ENCODE results near the gene GARRE1. TPM values are rescaled to one million over a fixed set of nuclear protein-coding genes. Genes with fewer than 3 reads are reported as not detected.

The GARRE1 gene
- polyA plus RNA-seq, 1 donor from 2014 or later: 15.9 TPM

DNA sequence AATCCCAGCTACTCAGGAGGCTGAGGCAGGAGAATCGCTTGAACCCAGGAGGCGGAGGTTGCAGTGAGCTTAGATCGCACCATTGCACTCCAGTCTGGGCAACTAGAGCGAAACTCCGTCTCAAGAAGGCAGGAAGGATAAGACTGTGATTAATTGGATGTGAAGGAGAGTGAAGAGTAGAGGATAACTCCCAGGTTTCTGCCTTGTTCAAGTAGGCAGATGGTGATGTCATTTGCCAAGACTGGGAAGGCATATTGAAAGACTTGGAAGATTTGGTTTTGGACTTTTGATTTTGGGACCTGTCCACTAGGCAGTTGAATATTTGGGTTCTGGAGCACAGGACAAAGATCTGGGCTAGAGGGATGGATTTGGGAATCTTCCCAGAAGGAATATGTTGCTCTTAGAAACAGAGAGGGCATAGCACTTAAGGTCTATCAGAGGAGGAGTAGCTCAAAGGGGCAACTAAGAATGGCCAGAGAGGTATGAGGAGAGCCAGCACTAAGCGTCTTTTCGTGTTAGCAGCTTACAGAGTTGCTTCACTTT is 20.0 kb downstream of the GARRE1 start:
- no peaks in the 10 kb centered on the region for H3K27me3 ChIP-seq (ENCODE audit: insufficient read depth, low read depth, low read length)
- H3F3A ChIP-seq (ENCODE audit: insufficient read depth, low read length, poor library complexity, severe bottlenecking): no peaks in the 10 kb centered on the region
- no peaks in the 10 kb centered on the region for H3K36me3 ChIP-seq (ENCODE audit: insufficient read depth, low read length)
- H3K4me3 ChIP-seq (ENCODE audit: low read length): no peak overlapping the region
- no peaks in the 10 kb centered on the region for H3K9me3 ChIP-seq (ENCODE audit: low read length)
- no peaks in the 10 kb centered on the region for H3K9me2 ChIP-seq (ENCODE audit: insufficient read depth, low read length)
- no peak overlapping the region for H3K27ac ChIP-seq (ENCODE audit: low read length)
- H3K79me2 ChIP-seq (replicated peaks; ENCODE audit: insufficient read depth, low read length): peaks cover 13% of the 10 kb centered on the region
- TF ChIP-seq EP300 (conservative IDR thresholded peaks at IDR 0.05; ENCODE audit: poor library complexity, severe bottlenecking) (no peak), MXI1 (conservative IDR thresholded peaks at IDR 0.05; ENCODE audit: poor library complexity, severe bottlenecking) (no peak)
- no peak overlapping the region for H2AFZ ChIP-seq (ENCODE audit: low read depth, low read length)
- H4K20me1 ChIP-seq (ENCODE audit: insufficient read depth): no peaks in the 10 kb centered on the region
- H3K9ac ChIP-seq (ENCODE audit: low read length): no peak overlapping the region
- no peak overlapping the region for H3K4me2 ChIP-seq (ENCODE audit: low read length)

- no peak overlapping the region for H3K4me3 ChIP-seq (ENCODE audit: low read length)
- no peaks in the 10 kb centered on the region for H3F3A ChIP-seq (ENCODE audit: insufficient read depth, low read length, poor library complexity, severe bottlenecking)
- H2AFZ ChIP-seq (ENCODE audit: low read depth, low read length): no peak overlapping the region
- H4K20me1 ChIP-seq (ENCODE audit: insufficient read depth): no peaks in the 10 kb centered on the region
- H3K27ac ChIP-seq (ENCODE audit: low read length): no peak overlapping the region
- H3K79me2 ChIP-seq (replicated peaks; ENCODE audit: insufficient read depth, low read length): peaks cover 13% of the 10 kb centered on the region
- H3K9me3 ChIP-seq (ENCODE audit: low read length): no peaks in the 10 kb centered on the region
- H3K9ac ChIP-seq (ENCODE audit: low read length): no peak overlapping the region
- H3K27me3 ChIP-seq (ENCODE audit: insufficient read depth, low read depth, low read length): no peaks in the 10 kb centered on the region
- H3K4me2 ChIP-seq (ENCODE audit: low read length): no peak overlapping the region
- no peaks in the 10 kb centered on the region for H3K36me3 ChIP-seq (ENCODE audit: insufficient read depth, low read length)
- no peaks in the 10 kb centered on the region for H3K9me2 ChIP-seq (ENCODE audit: insufficient read depth, low read length)
- TF ChIP-seq, protein P1, sequence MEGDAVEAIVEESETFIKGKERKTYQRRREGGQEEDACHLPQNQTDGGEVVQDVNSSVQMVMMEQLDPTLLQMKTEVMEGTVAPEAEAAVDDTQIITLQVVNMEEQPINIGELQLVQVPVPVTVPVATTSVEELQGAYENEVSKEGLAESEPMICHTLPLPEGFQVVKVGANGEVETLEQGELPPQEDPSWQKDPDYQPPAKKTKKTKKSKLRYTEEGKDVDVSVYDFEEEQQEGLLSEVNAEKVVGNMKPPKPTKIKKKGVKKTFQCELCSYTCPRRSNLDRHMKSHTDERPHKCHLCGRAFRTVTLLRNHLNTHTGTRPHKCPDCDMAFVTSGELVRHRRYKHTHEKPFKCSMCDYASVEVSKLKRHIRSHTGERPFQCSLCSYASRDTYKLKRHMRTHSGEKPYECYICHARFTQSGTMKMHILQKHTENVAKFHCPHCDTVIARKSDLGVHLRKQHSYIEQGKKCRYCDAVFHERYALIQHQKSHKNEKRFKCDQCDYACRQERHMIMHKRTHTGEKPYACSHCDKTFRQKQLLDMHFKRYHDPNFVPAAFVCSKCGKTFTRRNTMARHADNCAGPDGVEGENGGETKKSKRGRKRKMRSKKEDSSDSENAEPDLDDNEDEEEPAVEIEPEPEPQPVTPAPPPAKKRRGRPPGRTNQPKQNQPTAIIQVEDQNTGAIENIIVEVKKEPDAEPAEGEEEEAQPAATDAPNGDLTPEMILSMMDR (IDR thresholded peaks at IDR 0.05; ENCODE audit: poor library complexity, severe bottlenecking): no peak
- TF ChIP-seq, protein P2, sequence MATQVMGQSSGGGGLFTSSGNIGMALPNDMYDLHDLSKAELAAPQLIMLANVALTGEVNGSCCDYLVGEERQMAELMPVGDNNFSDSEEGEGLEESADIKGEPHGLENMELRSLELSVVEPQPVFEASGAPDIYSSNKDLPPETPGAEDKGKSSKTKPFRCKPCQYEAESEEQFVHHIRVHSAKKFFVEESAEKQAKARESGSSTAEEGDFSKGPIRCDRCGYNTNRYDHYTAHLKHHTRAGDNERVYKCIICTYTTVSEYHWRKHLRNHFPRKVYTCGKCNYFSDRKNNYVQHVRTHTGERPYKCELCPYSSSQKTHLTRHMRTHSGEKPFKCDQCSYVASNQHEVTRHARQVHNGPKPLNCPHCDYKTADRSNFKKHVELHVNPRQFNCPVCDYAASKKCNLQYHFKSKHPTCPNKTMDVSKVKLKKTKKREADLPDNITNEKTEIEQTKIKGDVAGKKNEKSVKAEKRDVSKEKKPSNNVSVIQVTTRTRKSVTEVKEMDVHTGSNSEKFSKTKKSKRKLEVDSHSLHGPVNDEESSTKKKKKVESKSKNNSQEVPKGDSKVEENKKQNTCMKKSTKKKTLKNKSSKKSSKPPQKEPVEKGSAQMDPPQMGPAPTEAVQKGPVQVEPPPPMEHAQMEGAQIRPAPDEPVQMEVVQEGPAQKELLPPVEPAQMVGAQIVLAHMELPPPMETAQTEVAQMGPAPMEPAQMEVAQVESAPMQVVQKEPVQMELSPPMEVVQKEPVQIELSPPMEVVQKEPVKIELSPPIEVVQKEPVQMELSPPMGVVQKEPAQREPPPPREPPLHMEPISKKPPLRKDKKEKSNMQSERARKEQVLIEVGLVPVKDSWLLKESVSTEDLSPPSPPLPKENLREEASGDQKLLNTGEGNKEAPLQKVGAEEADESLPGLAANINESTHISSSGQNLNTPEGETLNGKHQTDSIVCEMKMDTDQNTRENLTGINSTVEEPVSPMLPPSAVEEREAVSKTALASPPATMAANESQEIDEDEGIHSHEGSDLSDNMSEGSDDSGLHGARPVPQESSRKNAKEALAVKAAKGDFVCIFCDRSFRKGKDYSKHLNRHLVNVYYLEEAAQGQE (IDR thresholded peaks at IDR 0.05; ENCODE audit: borderline replicate concordance): no peak
- TF ChIP-seq POLR2AphosphoS5 (IDR thresholded peaks at IDR 0.05) (no peak), MXI1 (conservative IDR thresholded peaks at IDR 0.05; ENCODE audit: poor library complexity, severe bottlenecking) (no peak)
Measured at GRCh38 chr19:34274827-34275625, 20.7 kb downstream of the GARRE1 start.

DNA sequence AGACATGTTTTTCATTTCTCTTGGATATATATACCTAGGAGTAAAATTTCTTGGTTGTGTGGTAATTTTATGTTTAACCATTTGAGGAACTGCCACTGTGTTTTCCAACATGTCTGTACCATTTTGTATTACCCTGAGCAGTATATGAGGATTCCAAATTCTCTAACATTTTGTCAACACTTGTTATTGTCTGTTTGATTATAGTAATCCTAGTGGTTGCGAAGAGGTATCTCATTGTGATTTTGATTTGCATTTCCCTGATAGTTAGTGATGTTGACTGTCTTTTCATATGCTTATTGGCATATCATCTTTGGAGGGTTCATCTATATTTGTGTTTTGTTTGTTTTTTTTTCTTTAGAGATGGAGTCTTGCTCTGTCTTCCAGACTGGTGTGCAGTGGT is 21.4 kb downstream of the GARRE1 start:
- H3K79me2 ChIP-seq (replicated peaks; ENCODE audit: insufficient read depth, low read length): peaks cover 13% of the 10 kb centered on the region
- H3K27ac ChIP-seq (ENCODE audit: low read length): no peak overlapping the region

More for the DNA sequence above, 21.4 kb downstream of the GARRE1 start:
- H3K9me2 ChIP-seq (ENCODE audit: insufficient read depth, low read length): no peaks in the 10 kb centered on the region
- TF ChIP-seq SMC3 (conservative IDR thresholded peaks at IDR 0.05; ENCODE audit: poor library complexity): no peak
- H3K4me3 ChIP-seq (ENCODE audit: low read length): no peak overlapping the region
- no peaks in the 10 kb centered on the region for H3K36me3 ChIP-seq (ENCODE audit: insufficient read depth, low read length)
- H2AFZ ChIP-seq (ENCODE audit: low read depth, low read length): no peak overlapping the region
- no peaks in the 10 kb centered on the region for H3K9me3 ChIP-seq (ENCODE audit: low read length)
- no peaks in the 10 kb centered on the region for H3K27me3 ChIP-seq (ENCODE audit: insufficient read depth, low read depth, low read length)
- H3K9ac ChIP-seq (ENCODE audit: low read length): no peak overlapping the region
- no peaks in the 10 kb centered on the region for H4K20me1 ChIP-seq (ENCODE audit: insufficient read depth)
- no peaks in the 10 kb centered on the region for H3F3A ChIP-seq (ENCODE audit: insufficient read depth, low read length, poor library complexity, severe bottlenecking)
- no peak overlapping the region for H3K4me2 ChIP-seq (ENCODE audit: low read length)
